ENCODE measurements around the gene KLHL20. TPM values are rescaled to one million over a fixed set of nuclear protein-coding genes. Genes with fewer than 3 reads are reported as not detected.

KLHL20 gene
- total and polyA plus RNA-seq, 2 experiments from 2014 or later: 12.3 to 14.5 TPM

DNA sequence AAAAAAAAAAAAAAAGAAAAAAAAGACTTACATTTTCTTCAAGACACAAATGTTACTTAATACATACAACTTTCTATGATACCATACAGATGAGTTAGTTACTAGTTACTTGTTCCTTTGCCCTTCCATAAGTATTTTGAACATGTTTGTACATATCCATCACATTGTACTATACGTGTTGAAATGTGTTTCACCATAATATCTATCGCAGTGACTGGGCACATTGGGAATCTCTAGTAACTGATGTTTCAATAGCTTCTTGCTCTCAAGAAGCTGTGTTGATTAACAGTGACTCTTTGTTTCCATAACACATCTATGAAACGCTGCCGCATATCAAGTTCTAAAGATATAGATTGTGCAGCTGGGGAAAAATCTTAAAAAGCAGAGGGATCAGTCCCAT lies 42.9 kb downstream of the KLHL20 start:
- Histone ChIP-seq H3F3A (replicated peaks; ENCODE audit: low read depth) (no peaks in the 10 kb centered on the region), H3K27ac (ENCODE audit: low read depth) (no peak overlapping the region), H4K20me1 (replicated peaks; ENCODE audit: insufficient read depth) (no peaks in the 10 kb centered on the region), H3K4me2 (no peak overlapping the region), H2AFZ (no peak overlapping the region), H3K27me3 (ENCODE audit: insufficient read depth) (no peaks in the 10 kb centered on the region), H3K9me2 (ENCODE audit: insufficient read depth) (no peaks in the 10 kb centered on the region), H3K4me3 (no peak overlapping the region), H3K79me2 (replicated peaks; ENCODE audit: insufficient read depth) (no peaks in the 10 kb centered on the region), H3K4me1 (ENCODE audit: insufficient read depth) (no peaks in the 10 kb centered on the region), H3K36me3 (ENCODE audit: insufficient read depth) (peaks cover 14% of the 10 kb centered on the region)
- H3K9me3 Mint-ChIP-seq: peaks cover 12% of the 10 kb centered on the region; the same call in 2 of the 3 replicates
- ATAC-seq: no peak
- no peaks in the 10 kb centered on the region for H3K27me3 Mint-ChIP-seq (ENCODE audit: insufficient read depth, low read depth, poor library complexity)
- H3K36me3 Mint-ChIP-seq (ENCODE audit: low read depth): peaks cover 56% of the 10 kb centered on the region
- TF ChIP-seq, protein P1, sequence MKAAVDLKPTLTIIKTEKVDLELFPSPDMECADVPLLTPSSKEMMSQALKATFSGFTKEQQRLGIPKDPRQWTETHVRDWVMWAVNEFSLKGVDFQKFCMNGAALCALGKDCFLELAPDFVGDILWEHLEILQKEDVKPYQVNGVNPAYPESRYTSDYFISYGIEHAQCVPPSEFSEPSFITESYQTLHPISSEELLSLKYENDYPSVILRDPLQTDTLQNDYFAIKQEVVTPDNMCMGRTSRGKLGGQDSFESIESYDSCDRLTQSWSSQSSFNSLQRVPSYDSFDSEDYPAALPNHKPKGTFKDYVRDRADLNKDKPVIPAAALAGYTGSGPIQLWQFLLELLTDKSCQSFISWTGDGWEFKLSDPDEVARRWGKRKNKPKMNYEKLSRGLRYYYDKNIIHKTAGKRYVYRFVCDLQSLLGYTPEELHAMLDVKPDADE (IDR thresholded peaks at IDR 0.05): no peak
- TF ChIP-seq, protein P2, sequence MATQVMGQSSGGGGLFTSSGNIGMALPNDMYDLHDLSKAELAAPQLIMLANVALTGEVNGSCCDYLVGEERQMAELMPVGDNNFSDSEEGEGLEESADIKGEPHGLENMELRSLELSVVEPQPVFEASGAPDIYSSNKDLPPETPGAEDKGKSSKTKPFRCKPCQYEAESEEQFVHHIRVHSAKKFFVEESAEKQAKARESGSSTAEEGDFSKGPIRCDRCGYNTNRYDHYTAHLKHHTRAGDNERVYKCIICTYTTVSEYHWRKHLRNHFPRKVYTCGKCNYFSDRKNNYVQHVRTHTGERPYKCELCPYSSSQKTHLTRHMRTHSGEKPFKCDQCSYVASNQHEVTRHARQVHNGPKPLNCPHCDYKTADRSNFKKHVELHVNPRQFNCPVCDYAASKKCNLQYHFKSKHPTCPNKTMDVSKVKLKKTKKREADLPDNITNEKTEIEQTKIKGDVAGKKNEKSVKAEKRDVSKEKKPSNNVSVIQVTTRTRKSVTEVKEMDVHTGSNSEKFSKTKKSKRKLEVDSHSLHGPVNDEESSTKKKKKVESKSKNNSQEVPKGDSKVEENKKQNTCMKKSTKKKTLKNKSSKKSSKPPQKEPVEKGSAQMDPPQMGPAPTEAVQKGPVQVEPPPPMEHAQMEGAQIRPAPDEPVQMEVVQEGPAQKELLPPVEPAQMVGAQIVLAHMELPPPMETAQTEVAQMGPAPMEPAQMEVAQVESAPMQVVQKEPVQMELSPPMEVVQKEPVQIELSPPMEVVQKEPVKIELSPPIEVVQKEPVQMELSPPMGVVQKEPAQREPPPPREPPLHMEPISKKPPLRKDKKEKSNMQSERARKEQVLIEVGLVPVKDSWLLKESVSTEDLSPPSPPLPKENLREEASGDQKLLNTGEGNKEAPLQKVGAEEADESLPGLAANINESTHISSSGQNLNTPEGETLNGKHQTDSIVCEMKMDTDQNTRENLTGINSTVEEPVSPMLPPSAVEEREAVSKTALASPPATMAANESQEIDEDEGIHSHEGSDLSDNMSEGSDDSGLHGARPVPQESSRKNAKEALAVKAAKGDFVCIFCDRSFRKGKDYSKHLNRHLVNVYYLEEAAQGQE (IDR thresholded peaks at IDR 0.05; ENCODE audit: unreplicated experiment): no peak
- no peak for TF ChIP-seq NANOG (IDR thresholded peaks at IDR 0.05; ENCODE audit: borderline replicate concordance)
- TF ChIP-seq STAT1 (IDR thresholded peaks at IDR 0.05; ENCODE audit: unreplicated experiment): no peak
- TF ChIP-seq ZNF114 (CRISPR knock-in tag; IDR thresholded peaks at IDR 0.05): no peak
- TF ChIP-seq EZH2phosphoT487 (IDR thresholded peaks at IDR 0.05; ENCODE audit: unreplicated experiment): no peak
- TF ChIP-seq ZNF462 (CRISPR knock-in tag; IDR thresholded peaks at IDR 0.05): no peak
- TF ChIP-seq ZNF331 (CRISPR knock-in tag; IDR thresholded peaks at IDR 0.05; ENCODE audit: low read depth): no peak
- TF ChIP-seq POLR2AphosphoS5 (IDR thresholded peaks at IDR 0.05; ENCODE audit: low read depth): no peak
- no peak for TF ChIP-seq JUNB (IDR thresholded peaks at IDR 0.05; ENCODE audit: unreplicated experiment)
- no peak for TF ChIP-seq CTCF (conservative IDR thresholded peaks at IDR 0.05; ENCODE audit: low read depth in 2 of 2)
- TF ChIP-seq EZH2 (IDR thresholded peaks at IDR 0.05; ENCODE audit: low read depth, unreplicated experiment): no peak
- no peak for TF ChIP-seq CREB1 (CRISPR knock-in tag; IDR thresholded peaks at IDR 0.05; ENCODE audit: low read depth)
- DNase-seq (ENCODE audit: low spot score): no peak
- H3K4me1 Mint-ChIP-seq: no peaks in the 10 kb centered on the region; the same call in 2 of the 3 replicates
- no peak overlapping the region for H3K27ac Mint-ChIP-seq
- H3K4me3 Mint-ChIP-seq: no peak overlapping the region

Measured in GM23338 (cell line).